DOHH2 (cell line): ENCODE measurements around the gene TEX10.

Experiments used
- CTCF ChIP-seq: fragments of 200-600 bp; sonication (generic); IDR thresholded peaks from one replicate; pipeline ENCODE4 v1.5.1; 2014; ENCODE audit warnings: antibody characterized with exemption, mild to moderate bottlenecking, low read depth, low read length; ENCODE audit not compliant: poor library complexity, severe bottlenecking
- EZH2phosphoT487 ChIP-seq: fragments of 200-600 bp; sonication (generic); IDR thresholded peaks from 2 replicates; pipeline ENCODE4 v1.6.1; 2017; ENCODE audit warnings: borderline replicate concordance, mild to moderate bottlenecking, antibody characterized with exemption, low read length, moderate library complexity, mixed read lengths

- no peak for TF ChIP-seq CTCF
- no peak for TF ChIP-seq EZH2phosphoT487
These were observed 62.0 kb downstream of the TEX10 start for GRCh38 chr9:100290714-100291113.
